Endothelial cell of umbilical vein (primary cell): ENCODE results near the gene BAAT. TPM values are rescaled to one million over a fixed set of nuclear protein-coding genes. Genes with fewer than 3 reads are reported as not detected.

ENCODE experiments used
- BruUV-seq: library from RNA; stranded (reverse); fragments of 400-500 nt; replicated peaks from 2 replicates; lab custom pipeline; 2021; lab: Mats Ljungman, UMichigan
- CTCF ChIA-PET: fragments of 300-600, 350-600 bp; sonication (Branson Sonifier 250); formaldehyde crosslinking; loops from one replicate; lab custom pipeline; 2021; ENCODE audit warnings: antibody characterized with exemption, inconsistent platforms; lab: Charles Lee
- POLR2A ChIA-PET: fragments of 300-600, 350-600 bp; sonication (Branson Sonifier 250); formaldehyde crosslinking; loops from one replicate; lab custom pipeline; 2021; ENCODE audit warnings: antibody characterized with exemption, inconsistent platforms; lab: Charles Lee
- DNase-seq: peaks from one replicate; pipeline ENCODE4 v3.0.0-alpha.2; 2011; ENCODE audit warnings: low read depth, low spot score
- FAIRE-seq: peaks from 2 replicates; lab custom pipeline; 2011; peaks lifted over from hg19 to GRCh38; lab: Jason Lieb, UNC
- H2AFZ ChIP-seq: 2 replicates; pipeline ENCODE4 v1.6.0; 2012; ENCODE audit warnings: low read depth, low read length, control low read depth, inconsistent platforms
- H3K27ac ChIP-seq: 2 replicates; pipeline ENCODE4 v1.5.1; 2011; ENCODE audit warnings: low read depth, mild to moderate bottlenecking, control low read depth, low read length, moderate library complexity; ENCODE audit not compliant: insufficient read depth
- H3K27me3 ChIP-seq, 2 experiments: 2 replicates each; pipeline versions ENCODE4 v1.6.0 to v1.6.1; 2011; ENCODE audit warnings: low read length in 2 of 2, mixed read lengths in 1 of 2; ENCODE audit not compliant: control insufficient read depth in 2 of 2, insufficient read depth in 2 of 2
- H3K36me3 ChIP-seq, 2 experiments: 2 replicates in 1 of 2; 3 replicates in 1 of 2; pipeline ENCODE4 v1.5.1; 2011; ENCODE audit warnings: low read length in 2 of 2, mild to moderate bottlenecking in 1 of 2, moderate library complexity in 1 of 2; ENCODE audit not compliant: control insufficient read depth in 2 of 2, insufficient read depth in 2 of 2; ENCODE audit errors: extremely low read depth in 1 of 2
- H3K4me1 ChIP-seq: 3 replicates; pipeline ENCODE4 v1.5.1; 2011; ENCODE audit warnings: mild to moderate bottlenecking, low read length; ENCODE audit not compliant: control insufficient read depth, insufficient read depth; ENCODE audit errors: extremely low read depth
- H3K4me2 ChIP-seq: 2 replicates; pipeline ENCODE4 v1.6.1; 2011; ENCODE audit warnings: low read length, control low read depth, mixed read lengths; ENCODE audit not compliant: insufficient read depth
- H3K4me3 ChIP-seq, 3 experiments: fragments of 200-600 bp in 1 of 3; sonication (generic), shearing (Covaris generic) in 1 of 3; replicated peaks in 1 of 3; 2 replicates each; pipeline ENCODE4 v1.5.1; 2011 to 2016; ENCODE audit warnings: control low read depth in 3 of 3, low read length in 3 of 3, mild to moderate bottlenecking in 2 of 3, inconsistent platforms in 1 of 3, low read depth in 1 of 3, moderate library complexity in 1 of 3; ENCODE audit not compliant: insufficient read depth in 1 of 3
- H3K79me2 ChIP-seq: 2 replicates; pipeline ENCODE4 v1.6.0; 2012; ENCODE audit warnings: low read length, inconsistent platforms; ENCODE audit not compliant: control insufficient read depth, insufficient read depth
- H3K9ac ChIP-seq: replicated peaks from 2 replicates; pipeline ENCODE3; 2011; ENCODE audit warnings: low read length, control low read depth; ENCODE audit not compliant: insufficient read depth; ENCODE audit errors: extremely low read depth
- H3K9me1 ChIP-seq: replicated peaks from 3 replicates; pipeline ENCODE4 v1.6.0; 2011; ENCODE audit warnings: mild to moderate bottlenecking, low read length; ENCODE audit not compliant: control insufficient read depth, insufficient read depth; ENCODE audit errors: extremely low read depth
- H3K9me3 ChIP-seq: replicated peaks from 2 replicates; pipeline ENCODE4 v1.5.1; 2012; ENCODE audit warnings: low read length, inconsistent platforms; ENCODE audit not compliant: control insufficient read depth, insufficient read depth
- H4K20me1 ChIP-seq: replicated peaks from 2 replicates; pipeline ENCODE3; 2011; ENCODE audit warnings: mild to moderate bottlenecking, low read length; ENCODE audit not compliant: control insufficient read depth, insufficient read depth; ENCODE audit errors: extremely low read depth
- CTCF ChIP-seq, 2 donors: IDR thresholded peaks; 1 replicate in 1 of 2; 2 replicates in 1 of 2; pipeline ENCODE4 v1.5.1; 2011; ENCODE audit warnings: low read length in 2 of 2, mild to moderate bottlenecking in 2 of 2, moderate library complexity in 2 of 2, control low read depth in 1 of 2, inconsistent platforms in 1 of 2, low read depth in 1 of 2; ENCODE audit not compliant: insufficient read depth in 1 of 2; ENCODE audit errors: extremely low read depth in 1 of 2
- POLR2A ChIP-seq: IDR thresholded peaks from 2 replicates; pipeline ENCODE4 v1.6.1; 2012; ENCODE audit warnings: low read depth, mild to moderate bottlenecking, control low read depth, low read length
- dilution Hi-C: fragments of 300-500 bp; cut with MboI; formaldehyde crosslinking; loops from one replicate; pipeline ENCODE4 v1.15.0; 2019; ENCODE audit warnings: low sequenced_read_pairs; ENCODE audit not compliant: extremely low pct_ligation_motif_present
- intact Hi-C: fragments of 100-400 bp; cut with micrococcal nuclease; formaldehyde crosslinking; loops from one replicate; pipeline ENCODE4 v1.10.0; 2022
- polyA plus RNA-seq, 4 experiments: library from polyadenylated mRNA; depleted of rRNA in 3 of 4; stranded (reverse) in 3 of 4; unstranded in 1 of 4; fragments of >200 nt; gene quantifications; 2 replicates each; pipeline versions ENCODE4 v1.2.1 to v1.2.3, GENCODE V29; 2011 to 2012; ENCODE audit warnings: missing spikeins in 1 of 4
- total RNA-seq: library from RNA; stranded (reverse); gene quantifications from 2 replicates; pipeline ENCODE4 v1.2.3, GENCODE V29; 2021

The BAAT gene
- total and polyA plus RNA-seq, 2 donors (not counting 3 experiments of a cell fraction or from before 2014, with no cell fraction given): 0.01 TPM; not detected in 1

- peaks cover 0 to 3% of the 10 kb centered on the region in 2 experiments for H3K36me3 ChIP-seq
- H3K9me3 ChIP-seq: no peaks in the 10 kb centered on the region
- DNase-seq (no peak), FAIRE-seq (no peak)
- peaks cover 5% of the 10 kb centered on the region for H4K20me1 ChIP-seq
- POLR2A ChIA-PET: no interaction called here
- no peak overlapping the region for H3K27ac ChIP-seq
- peaks cover 65% of the 10 kb centered on the region for H3K79me2 ChIP-seq
- CTCF ChIA-PET: interaction anchor here (0.9 kb wide), 1 partner anchor 137 kb away, joined by 3 read pairs; no protein-coding TSS in a partner anchor
- H3K27me3 ChIP-seq: no peaks in the 10 kb centered on the region
- intact Hi-C loops: no loop called here
- dilution Hi-C loops: no loop called here
- H3K9ac ChIP-seq: no peak overlapping the region
- no peak overlapping the region for H2AFZ ChIP-seq
- no peaks in the 10 kb centered on the region for H3K9me1 ChIP-seq
- peaks cover 7% of the 10 kb centered on the region for H3K4me1 ChIP-seq
- no peak for TF ChIP-seq CTCF (IDR thresholded peaks at IDR 0.05; ENCODE audit: extremely low read depth in 1 of 2, insufficient read depth in 1 of 2, low read depth in 1 of 2, low read length in 2 of 2)
- no TSS peak for BruUV-seq
- H3K4me2 ChIP-seq: no peak overlapping the region
- H3K4me3 ChIP-seq: no peak overlapping the region
Observed at GRCh38 chr9:101393135-101393534, 8.3 kb upstream of the BAAT start.

- H3K27ac ChIP-seq: no peak overlapping the region
- intact Hi-C loops: loop anchor here (1.0 to 2.0 kb wide), 2 partner anchors 10 to 674 kb away; partner anchors contain the start of genes MRPL50 and ZNF189
- dilution Hi-C loops: no loop called here
- no peaks in the 10 kb centered on the region for H3K4me1 ChIP-seq
- BruUV-seq: no TSS peak
- TF ChIP-seq POLR2A (no peak), CTCF (IDR thresholded peaks at IDR 0.05; ENCODE audit: extremely low read depth in 1 of 2, insufficient read depth in 1 of 2, low read depth in 1 of 2, low read length in 2 of 2) (peak; percentile 12 to 17)
- H3K9me3 ChIP-seq: no peaks in the 10 kb centered on the region
- H3K9ac ChIP-seq: no peak overlapping the region
- no peaks in the 10 kb centered on the region for H3K9me1 ChIP-seq
- no peaks in the 10 kb centered on the region for H3K27me3 ChIP-seq
- no peak overlapping the region for H2AFZ ChIP-seq
- peaks cover 7% of the 10 kb centered on the region for H4K20me1 ChIP-seq
- FAIRE-seq (no peak), DNase-seq (no peak)
- peaks cover 0 to 3% of the 10 kb centered on the region in 2 experiments for H3K36me3 ChIP-seq
- CTCF ChIA-PET: interaction anchor here (0.6 to 2.6 kb wide), 22 partner anchors 9 to 787 kb away, joined by 3 to 26 read pairs (median 4); partner anchors contain the start of genes MRPL50, RNF20 and ZNF189
- H3K4me2 ChIP-seq: no peak overlapping the region
- POLR2A ChIA-PET: interaction anchor here (1.5 kb wide), 1 partner anchor 10 kb away, joined by 5 read pairs; the partner anchor contains the start of genes MRPL50 and ZNF189
- H3K4me3 ChIP-seq: no peak overlapping the region
- peaks cover 22% of the 10 kb centered on the region for H3K79me2 ChIP-seq
Observed at GRCh38 chr9:101388507-101388993, 3.7 kb upstream of the BAAT start.
